Measurements from ENCODE around the gene ZYG11B. TPM values are rescaled to one million over a fixed set of nuclear protein-coding genes. Genes with fewer than 3 reads are reported as not detected.

ZYG11B gene
- total and polyA plus RNA-seq, 9 of the 15 experiments (the other 6 are each of a cell fraction or from before 2014, with no cell fraction given) = 4.9 to 22.2 (median 12.2) TPM

DNA sequence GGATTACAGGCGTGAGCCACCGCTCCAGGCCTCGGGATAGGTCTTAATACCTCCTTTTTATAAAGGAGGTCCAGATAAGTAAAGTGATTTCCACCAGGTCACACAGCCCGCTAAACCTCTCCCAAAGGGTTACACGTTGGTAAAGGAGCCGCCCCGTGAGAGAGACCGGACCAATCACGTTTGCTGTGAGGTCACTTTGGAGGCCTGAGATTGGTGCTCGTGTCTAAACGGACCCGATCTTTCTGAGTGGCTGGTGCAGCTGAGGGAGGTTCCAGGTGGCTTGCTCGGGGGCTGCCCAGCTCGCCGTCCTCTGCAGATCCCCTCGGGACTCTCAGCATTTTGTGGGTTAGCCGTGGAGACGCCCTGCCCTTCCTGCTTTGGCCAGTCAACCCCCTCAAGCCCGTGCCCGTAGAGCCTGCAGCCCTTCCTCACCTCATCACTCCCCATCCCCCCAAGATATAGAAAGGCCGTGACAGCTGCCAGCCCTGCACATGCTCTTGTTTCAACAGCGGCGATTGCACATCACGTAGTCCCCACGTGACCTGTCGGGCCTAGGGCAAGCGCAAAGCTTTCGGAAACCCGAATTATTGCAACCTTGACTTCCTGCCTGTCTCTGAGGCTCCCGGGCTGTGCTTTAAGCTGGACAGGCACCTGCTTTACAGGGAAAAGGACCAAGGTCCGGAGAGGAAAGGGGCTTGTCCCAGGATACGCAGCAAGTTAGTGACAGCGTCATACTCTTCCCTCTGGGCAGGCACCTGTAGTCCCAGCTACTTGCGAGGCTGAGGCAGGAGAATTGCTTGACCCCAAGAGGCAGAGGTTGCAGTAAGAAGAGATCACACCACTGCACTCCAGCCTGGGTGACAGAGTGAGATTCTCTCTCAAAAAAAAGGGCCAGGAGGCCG is 23.1 kb upstream of the ZYG11B start (continued):
- TF ChIP-seq BRF1 (IDR thresholded peaks at IDR 0.05; ENCODE audit: borderline replicate concordance, extremely low read depth, insufficient read length) = no peak
- TF ChIP-seq, protein P1, sequence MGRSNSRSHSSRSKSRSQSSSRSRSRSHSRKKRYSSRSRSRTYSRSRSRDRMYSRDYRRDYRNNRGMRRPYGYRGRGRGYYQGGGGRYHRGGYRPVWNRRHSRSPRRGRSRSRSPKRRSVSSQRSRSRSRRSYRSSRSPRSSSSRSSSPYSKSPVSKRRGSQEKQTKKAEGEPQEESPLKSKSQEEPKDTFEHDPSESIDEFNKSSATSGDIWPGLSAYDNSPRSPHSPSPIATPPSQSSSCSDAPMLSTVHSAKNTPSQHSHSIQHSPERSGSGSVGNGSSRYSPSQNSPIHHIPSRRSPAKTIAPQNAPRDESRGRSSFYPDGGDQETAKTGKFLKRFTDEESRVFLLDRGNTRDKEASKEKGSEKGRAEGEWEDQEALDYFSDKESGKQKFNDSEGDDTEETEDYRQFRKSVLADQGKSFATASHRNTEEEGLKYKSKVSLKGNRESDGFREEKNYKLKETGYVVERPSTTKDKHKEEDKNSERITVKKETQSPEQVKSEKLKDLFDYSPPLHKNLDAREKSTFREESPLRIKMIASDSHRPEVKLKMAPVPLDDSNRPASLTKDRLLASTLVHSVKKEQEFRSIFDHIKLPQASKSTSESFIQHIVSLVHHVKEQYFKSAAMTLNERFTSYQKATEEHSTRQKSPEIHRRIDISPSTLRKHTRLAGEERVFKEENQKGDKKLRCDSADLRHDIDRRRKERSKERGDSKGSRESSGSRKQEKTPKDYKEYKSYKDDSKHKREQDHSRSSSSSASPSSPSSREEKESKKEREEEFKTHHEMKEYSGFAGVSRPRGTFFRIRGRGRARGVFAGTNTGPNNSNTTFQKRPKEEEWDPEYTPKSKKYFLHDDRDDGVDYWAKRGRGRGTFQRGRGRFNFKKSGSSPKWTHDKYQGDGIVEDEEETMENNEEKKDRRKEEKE (IDR thresholded peaks at IDR 0.05; ENCODE audit: borderline replicate concordance in 1 of 2, control insufficient read depth in 1 of 2, low read depth in 2 of 2, low read length in 1 of 2) = no peak
- TF ChIP-seq, protein P2, sequence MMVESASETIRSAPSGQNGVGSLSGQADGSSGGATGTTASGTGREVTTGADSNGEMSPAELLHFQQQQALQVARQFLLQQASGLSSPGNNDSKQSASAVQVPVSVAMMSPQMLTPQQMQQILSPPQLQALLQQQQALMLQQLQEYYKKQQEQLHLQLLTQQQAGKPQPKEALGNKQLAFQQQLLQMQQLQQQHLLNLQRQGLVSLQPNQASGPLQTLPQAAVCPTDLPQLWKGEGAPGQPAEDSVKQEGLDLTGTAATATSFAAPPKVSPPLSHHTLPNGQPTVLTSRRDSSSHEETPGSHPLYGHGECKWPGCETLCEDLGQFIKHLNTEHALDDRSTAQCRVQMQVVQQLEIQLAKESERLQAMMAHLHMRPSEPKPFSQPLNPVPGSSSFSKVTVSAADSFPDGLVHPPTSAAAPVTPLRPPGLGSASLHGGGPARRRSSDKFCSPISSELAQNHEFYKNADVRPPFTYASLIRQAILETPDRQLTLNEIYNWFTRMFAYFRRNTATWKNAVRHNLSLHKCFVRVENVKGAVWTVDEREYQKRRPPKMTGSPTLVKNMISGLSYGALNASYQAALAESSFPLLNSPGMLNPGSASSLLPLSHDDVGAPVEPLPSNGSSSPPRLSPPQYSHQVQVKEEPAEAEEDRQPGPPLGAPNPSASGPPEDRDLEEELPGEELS (CRISPR knock-in tag; IDR thresholded peaks at IDR 0.05; ENCODE audit: borderline replicate concordance) = peak; percentile 84; the same call in 1 of the 2 replicates
- no peak for TF ChIP-seq PCBP1 (IDR thresholded peaks at IDR 0.05; ENCODE audit: low read depth, low read length, poor library complexity, severe bottlenecking)
- TF ChIP-seq HCFC1 (IDR thresholded peaks at IDR 0.05; ENCODE audit: low read depth, low read length) = no peak; the same call in 1 of the 2 replicates
- TF ChIP-seq CTBP1 (IDR thresholded peaks at IDR 0.05; ENCODE audit: borderline replicate concordance) = peak; percentile 77; the same call in 1 of the 2 replicates
- TF ChIP-seq BHLHE40 (IDR thresholded peaks at IDR 0.05; ENCODE audit: low read length) = peak; percentile 95
- TF ChIP-seq NR2F6 (CRISPR knock-in tag; IDR thresholded peaks at IDR 0.05) = no peak
- no peak for TF ChIP-seq U2AF2 (optimal IDR thresholded peaks at IDR 0.05; ENCODE audit: low read depth, low read length)
- TF ChIP-seq, protein P3, sequence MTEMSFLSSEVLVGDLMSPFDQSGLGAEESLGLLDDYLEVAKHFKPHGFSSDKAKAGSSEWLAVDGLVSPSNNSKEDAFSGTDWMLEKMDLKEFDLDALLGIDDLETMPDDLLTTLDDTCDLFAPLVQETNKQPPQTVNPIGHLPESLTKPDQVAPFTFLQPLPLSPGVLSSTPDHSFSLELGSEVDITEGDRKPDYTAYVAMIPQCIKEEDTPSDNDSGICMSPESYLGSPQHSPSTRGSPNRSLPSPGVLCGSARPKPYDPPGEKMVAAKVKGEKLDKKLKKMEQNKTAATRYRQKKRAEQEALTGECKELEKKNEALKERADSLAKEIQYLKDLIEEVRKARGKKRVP (CRISPR knock-in tag; IDR thresholded peaks at IDR 0.05) = 0 out of 2 replicates have a peak, but pooled peaks have one; percentile 10
- TF ChIP-seq, protein P4, sequence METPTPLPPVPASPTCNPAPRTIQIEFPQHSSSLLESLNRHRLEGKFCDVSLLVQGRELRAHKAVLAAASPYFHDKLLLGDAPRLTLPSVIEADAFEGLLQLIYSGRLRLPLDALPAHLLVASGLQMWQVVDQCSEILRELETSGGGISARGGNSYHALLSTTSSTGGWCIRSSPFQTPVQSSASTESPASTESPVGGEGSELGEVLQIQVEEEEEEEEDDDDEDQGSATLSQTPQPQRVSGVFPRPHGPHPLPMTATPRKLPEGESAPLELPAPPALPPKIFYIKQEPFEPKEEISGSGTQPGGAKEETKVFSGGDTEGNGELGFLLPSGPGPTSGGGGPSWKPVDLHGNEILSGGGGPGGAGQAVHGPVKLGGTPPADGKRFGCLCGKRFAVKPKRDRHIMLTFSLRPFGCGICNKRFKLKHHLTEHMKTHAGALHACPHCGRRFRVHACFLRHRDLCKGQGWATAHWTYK (CRISPR knock-in tag; IDR thresholded peaks at IDR 0.05) = 0 out of 2 replicates have a peak, but pooled peaks have one; percentile 75
- TF ChIP-seq, protein P5, sequence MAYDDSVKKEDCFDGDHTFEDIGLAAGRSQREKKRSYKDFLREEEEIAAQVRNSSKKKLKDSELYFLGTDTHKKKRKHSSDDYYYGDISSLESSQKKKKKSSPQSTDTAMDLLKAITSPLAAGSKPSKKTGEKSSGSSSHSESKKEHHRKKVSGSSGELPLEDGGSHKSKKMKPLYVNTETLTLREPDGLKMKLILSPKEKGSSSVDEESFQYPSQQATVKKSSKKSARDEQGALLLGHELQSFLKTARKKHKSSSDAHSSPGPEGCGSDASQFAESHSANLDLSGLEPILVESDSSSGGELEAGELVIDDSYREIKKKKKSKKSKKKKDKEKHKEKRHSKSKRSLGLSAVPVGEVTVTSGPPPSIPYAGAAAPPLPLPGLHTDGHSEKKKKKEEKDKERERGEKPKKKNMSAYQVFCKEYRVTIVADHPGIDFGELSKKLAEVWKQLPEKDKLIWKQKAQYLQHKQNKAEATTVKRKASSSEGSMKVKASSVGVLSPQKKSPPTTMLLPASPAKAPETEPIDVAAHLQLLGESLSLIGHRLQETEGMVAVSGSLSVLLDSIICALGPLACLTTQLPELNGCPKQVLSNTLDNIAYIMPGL (CRISPR knock-in tag; IDR thresholded peaks at IDR 0.05) = no peak
- peak; percentile 19 for TF ChIP-seq TBP (optimal IDR thresholded peaks at IDR 0.05; ENCODE audit: low read depth, low read length)
- no peak for TF ChIP-seq ETS2 (tag; IDR thresholded peaks at IDR 0.05; ENCODE audit: borderline replicate concordance, poor library complexity, severe bottlenecking)
- peak in 1 of 2 experiments; percentile 50; a peak in 1 of 4 replicates for TF ChIP-seq ARNT (IDR thresholded peaks at IDR 0.05)
- no peak for TF ChIP-seq ESRRB (CRISPR knock-in tag; IDR thresholded peaks at IDR 0.05; ENCODE audit: borderline replicate concordance)

All from K562 (cell line).